Activated CD8-positive, alpha-beta T cell treated with anti-CD3 and anti-CD28 coated beads for 36 hours (primary cell): Measurements from ENCODE around the gene POLD4. TPM values are rescaled to one million over a fixed set of nuclear protein-coding genes. Genes with fewer than 3 reads are reported as not detected.

Experiments used
- ATAC-seq: fragments of 200-7000 bp; cut with Tn5 transposase; one replicate; pipeline ENCODE4 v1.10.0; 2021; ENCODE audit warnings: mild to moderate bottlenecking, moderate library complexity
- CTCF ChIA-PET: fragments of 350-600 bp; sonication (Branson Sonifier 250); formaldehyde crosslinking; loops from one replicate; lab custom pipeline; 2021; ENCODE audit warnings: antibody characterized with exemption; lab: Charles Lee
- POLR2A ChIA-PET: fragments of 350-600 bp; sonication (Branson Sonifier 250); formaldehyde crosslinking; loops from one replicate; lab custom pipeline; 2021; ENCODE audit warnings: antibody characterized with exemption; lab: Charles Lee
- DNase-seq: peaks from one replicate; pipeline ENCODE4 v3.0.0-alpha.2; 2020
- H3K27ac Mint-ChIP-seq: one replicate; pipeline ENCODE4 v1.8.0; 2021; ENCODE audit warnings: mild to moderate bottlenecking, mixed read lengths
- H3K27me3 Mint-ChIP-seq: one replicate; pipeline ENCODE4 v1.8.0; 2021; ENCODE audit warnings: mixed read lengths
- H3K36me3 Mint-ChIP-seq: one replicate; pipeline ENCODE4 v1.8.0; 2021; ENCODE audit warnings: low read depth, mixed read lengths
- H3K4me1 Mint-ChIP-seq: one replicate; pipeline ENCODE4 v1.8.0; 2021; ENCODE audit warnings: low read depth, mixed read lengths
- H3K4me3 Mint-ChIP-seq: one replicate; pipeline ENCODE4 v1.8.0; 2021; ENCODE audit warnings: mild to moderate bottlenecking, moderate library complexity, mixed read lengths
- H3K9me3 Mint-ChIP-seq: one replicate; pipeline ENCODE4 v1.8.0; 2021; ENCODE audit warnings: mixed read lengths
- intact Hi-C: fragments of 100-400 bp; cut with micrococcal nuclease; formaldehyde crosslinking; loops from one replicate; pipeline ENCODE4 v1.10.0; 2022
- total RNA-seq, 2 experiments: library from RNA; stranded (reverse); gene quantifications; one replicate each; pipeline ENCODE4 v1.2.3, GENCODE V29; 2021
- TF ChIP-seq, protein P1 (sequence below): fragments of 200-600 bp; IDR thresholded peaks from one replicate; pipeline ENCODE4 v1.8.0; 2022; ENCODE audit warnings: antibody characterized with exemption, mild to moderate bottlenecking

The POLD4 gene
- total RNA-seq, 2 experiments from 2014 or later: 34.1 to 36.1 TPM

DNA sequence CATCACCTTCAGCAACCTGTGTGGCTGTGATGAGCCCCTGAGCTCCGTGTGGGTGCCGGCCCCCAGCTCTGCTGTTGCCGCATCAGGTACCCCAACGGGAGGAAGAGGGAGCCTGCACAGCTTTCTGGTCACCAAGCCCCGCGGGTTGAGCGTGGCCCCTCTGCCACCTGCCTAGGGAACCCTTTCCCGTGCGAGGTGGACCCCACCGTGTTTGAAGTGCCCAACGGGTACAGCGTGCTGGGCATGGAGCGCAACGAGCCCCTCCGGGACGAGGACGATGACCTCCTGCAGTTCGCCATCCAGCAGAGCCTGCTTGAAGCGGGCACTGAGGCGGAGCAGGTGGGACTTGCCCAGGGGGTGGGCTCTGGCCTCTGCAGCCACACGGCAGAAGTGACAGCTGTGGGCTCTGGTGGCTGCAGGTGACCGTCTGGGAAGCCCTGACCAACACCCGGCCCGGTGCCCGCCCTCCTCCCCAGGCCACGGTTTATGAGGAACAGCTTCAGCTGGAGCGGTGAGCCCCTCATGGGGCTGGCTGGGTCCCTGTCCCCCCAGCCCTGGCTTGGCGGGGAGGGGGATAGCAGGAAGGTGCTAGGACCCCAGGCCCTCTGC lies 51.9 kb downstream of the POLD4 start:
- Mint-ChIP-seq H3K4me3 (no peak overlapping the region), H3K4me1 (peaks cover 18% of the 10 kb centered on the region), H3K9me3 (peaks cover 6% of the 10 kb centered on the region), H3K27ac (no peak overlapping the region), H3K27me3 (no peaks in the 10 kb centered on the region), H3K36me3 (peaks cover 33% of the 10 kb centered on the region)
- TF ChIP-seq, protein P1, sequence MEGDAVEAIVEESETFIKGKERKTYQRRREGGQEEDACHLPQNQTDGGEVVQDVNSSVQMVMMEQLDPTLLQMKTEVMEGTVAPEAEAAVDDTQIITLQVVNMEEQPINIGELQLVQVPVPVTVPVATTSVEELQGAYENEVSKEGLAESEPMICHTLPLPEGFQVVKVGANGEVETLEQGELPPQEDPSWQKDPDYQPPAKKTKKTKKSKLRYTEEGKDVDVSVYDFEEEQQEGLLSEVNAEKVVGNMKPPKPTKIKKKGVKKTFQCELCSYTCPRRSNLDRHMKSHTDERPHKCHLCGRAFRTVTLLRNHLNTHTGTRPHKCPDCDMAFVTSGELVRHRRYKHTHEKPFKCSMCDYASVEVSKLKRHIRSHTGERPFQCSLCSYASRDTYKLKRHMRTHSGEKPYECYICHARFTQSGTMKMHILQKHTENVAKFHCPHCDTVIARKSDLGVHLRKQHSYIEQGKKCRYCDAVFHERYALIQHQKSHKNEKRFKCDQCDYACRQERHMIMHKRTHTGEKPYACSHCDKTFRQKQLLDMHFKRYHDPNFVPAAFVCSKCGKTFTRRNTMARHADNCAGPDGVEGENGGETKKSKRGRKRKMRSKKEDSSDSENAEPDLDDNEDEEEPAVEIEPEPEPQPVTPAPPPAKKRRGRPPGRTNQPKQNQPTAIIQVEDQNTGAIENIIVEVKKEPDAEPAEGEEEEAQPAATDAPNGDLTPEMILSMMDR: no peak
- CTCF ChIA-PET: interaction anchor here (0.7 to 4.5 kb wide), 3 partner anchors 15 to 44 kb away, joined by 3 to 23 read pairs (median 3); no protein-coding TSS in a partner anchor
- no peak for ATAC-seq
- POLR2A ChIA-PET: interaction anchor here (0.7 to 6.9 kb wide), 3 partner anchors 11 to 34 kb away, joined by 3 to 88 read pairs (median 4); partner anchors contain the start of gene ANKRD13D
- intact Hi-C loops: no loop called here
- no peak for DNase-seq

Other genes starting within 250 kb of the POLD4 start
- gene KDM2A, start 234.3 kb downstream of the POLD4 start, total RNA-seq: 10 to 100 TPM; 79.6 to 88.1 TPM
- 100 to 1,000 TPM; 303 to 305 TPM for gene GRK2, start 87.1 kb downstream of the POLD4 start, total RNA-seq
- 10 to 100 TPM; 75.4 to 78.7 TPM for gene ANKRD13D, start 64.2 kb downstream of the POLD4 start, total RNA-seq
- gene SSH3, start 50.0 kb downstream of the POLD4 start, total RNA-seq: 1 to 10 TPM; 7.4 to 9.1 TPM
- gene CLCF1, start 20.1 kb upstream of the POLD4 start, total RNA-seq: under 1 TPM; 0.79 to 0.81 TPM
- gene RAD9A, start 38.4 kb upstream of the POLD4 start, total RNA-seq: 10 to 100 TPM; 29.7 to 30.6 TPM
- 100 to 1,000 TPM; 249 to 258 TPM for gene PPP1CA, start 48.3 kb upstream of the POLD4 start, total RNA-seq
- gene TBC1D10C, start 50.5 kb upstream of the POLD4 start, total RNA-seq: 100 to 1,000 TPM; 138 to 144 TPM
- gene CARNS1, start 62.1 kb upstream of the POLD4 start, total RNA-seq: 1 to 10 TPM; 6.2 to 6.9 TPM
- 10 to 100 TPM; 54.8 to 57.4 TPM for gene RPS6KB2, start 74.9 kb upstream of the POLD4 start, total RNA-seq
- gene PTPRCAP, start 84.1 kb upstream of the POLD4 start, total RNA-seq: 100 to 1,000 TPM; 107 to 114 TPM
- gene CORO1B, start 89.9 kb upstream of the POLD4 start, total RNA-seq: 100 to 1,000 TPM; 254 to 276 TPM
- gene GPR152, start 99.2 kb upstream of the POLD4 start, total RNA-seq: not detected
- 1 to 10 TPM in 1 of 2 experiments, under 1 TPM in 1; 0.83 to 1.4 TPM for gene CABP4, start 101.8 kb upstream of the POLD4 start, total RNA-seq
- gene TMEM134, start 115.7 kb upstream of the POLD4 start, total RNA-seq: 10 to 100 TPM; 56.0 to 59.2 TPM
- 100 to 1,000 TPM; 145 to 146 TPM for gene AIP, start 129.5 kb upstream of the POLD4 start, total RNA-seq
- gene PITPNM1, start 151.8 kb upstream of the POLD4 start, total RNA-seq: 10 to 100 TPM; 87.8 to 88.1 TPM
- gene CDK2AP2, start 154.6 kb upstream of the POLD4 start, total RNA-seq: 10 to 100 TPM; 53.5 to 55.5 TPM
- not detected for gene CABP2, start 169.9 kb upstream of the POLD4 start, total RNA-seq
- 100 to 1,000 TPM; 467 to 472 TPM for gene GSTP1, start 230.3 kb upstream of the POLD4 start, total RNA-seq